ENCODE measurements around the gene PIGR. TPM values are rescaled to one million over a fixed set of nuclear protein-coding genes. Genes with fewer than 3 reads are reported as not detected.

The PIGR gene
- polyA plus RNA-seq, 1 donor (not counting 4 experiments of a cell fraction or from before 2014, with no cell fraction given), result 0.01 TPM

DNA sequence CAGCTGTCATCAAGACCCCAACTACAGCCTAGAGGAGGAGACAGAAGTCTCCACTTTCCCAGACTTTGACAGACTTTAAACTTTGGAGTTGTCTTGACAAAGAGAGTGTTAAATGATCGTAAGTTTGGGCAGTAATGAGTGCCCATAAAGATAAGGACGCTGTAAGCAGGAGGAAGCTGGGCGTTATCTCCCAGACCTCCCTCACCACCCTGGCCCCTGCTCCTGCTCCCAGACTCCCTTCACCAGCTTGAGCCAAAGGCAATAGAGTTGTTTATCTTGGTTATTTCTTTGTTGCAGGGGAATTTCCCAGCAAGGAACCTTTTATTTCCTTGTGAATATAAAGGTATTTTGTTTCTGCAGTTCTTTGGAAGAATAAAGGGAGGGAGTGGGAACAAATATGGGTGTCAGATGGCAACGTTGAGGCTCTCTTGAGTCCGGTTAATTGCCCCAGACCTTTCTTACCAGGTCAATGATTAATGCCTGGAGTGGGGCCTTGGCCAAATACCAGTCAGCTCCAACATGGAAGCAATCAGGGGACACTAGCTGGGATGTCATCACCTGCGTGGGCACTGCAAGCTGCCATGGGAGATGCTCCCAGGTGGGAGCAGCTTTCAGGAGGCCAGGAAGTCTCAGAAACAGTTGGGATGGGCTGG lies 4.4 kb downstream of the PIGR start:
- no peak overlapping the region for H3K4me2 ChIP-seq (ENCODE audit: control insufficient read depth, extremely low read depth, insufficient read depth, low read depth, low read length)
- H2AFZ ChIP-seq (ENCODE audit: control insufficient read depth, low read length), result no peak overlapping the region
- H3K27ac ChIP-seq (ENCODE audit: control insufficient read depth, insufficient read depth, low read length), result no peak overlapping the region
- H3K36me3 ChIP-seq (ENCODE audit: control insufficient read depth in 2 of 2, extremely low read depth in 1 of 2, insufficient read depth in 2 of 2, low read length in 2 of 2), result no peaks in the 10 kb centered on the region
- H3K9me1 ChIP-seq (ENCODE audit: control insufficient read depth, extremely low read depth, insufficient read depth, low read length), result no peaks in the 10 kb centered on the region
- H3K9me3 ChIP-seq (ENCODE audit: control insufficient read depth, low read depth, low read length), result no peaks in the 10 kb centered on the region
- no peaks in the 10 kb centered on the region for H3K79me2 ChIP-seq (ENCODE audit: control insufficient read depth, insufficient read depth, low read length)
- dilution Hi-C loops (cut with MboI; ENCODE audit: extremely low pct_ligation_motif_present, low sequenced_read_pairs), result no loop called here
- peaks cover 6% of the 10 kb centered on the region for H3K4me1 ChIP-seq (ENCODE audit: control insufficient read depth, extremely low read depth, insufficient read depth, low read length)
- DNase-seq (ENCODE audit: low read depth, low spot score) (no peak), FAIRE-seq (no peak)
- H4K20me1 ChIP-seq (ENCODE audit: control insufficient read depth, extremely low read depth, insufficient read depth, low read length), result no peaks in the 10 kb centered on the region
- H3K9ac ChIP-seq (ENCODE audit: control insufficient read depth, extremely low read depth, insufficient read depth, low read length), result no peak overlapping the region
- no peak for TF ChIP-seq EZH2 (IDR thresholded peaks at IDR 0.05; ENCODE audit: low read length)
- TF ChIP-seq, protein P1, sequence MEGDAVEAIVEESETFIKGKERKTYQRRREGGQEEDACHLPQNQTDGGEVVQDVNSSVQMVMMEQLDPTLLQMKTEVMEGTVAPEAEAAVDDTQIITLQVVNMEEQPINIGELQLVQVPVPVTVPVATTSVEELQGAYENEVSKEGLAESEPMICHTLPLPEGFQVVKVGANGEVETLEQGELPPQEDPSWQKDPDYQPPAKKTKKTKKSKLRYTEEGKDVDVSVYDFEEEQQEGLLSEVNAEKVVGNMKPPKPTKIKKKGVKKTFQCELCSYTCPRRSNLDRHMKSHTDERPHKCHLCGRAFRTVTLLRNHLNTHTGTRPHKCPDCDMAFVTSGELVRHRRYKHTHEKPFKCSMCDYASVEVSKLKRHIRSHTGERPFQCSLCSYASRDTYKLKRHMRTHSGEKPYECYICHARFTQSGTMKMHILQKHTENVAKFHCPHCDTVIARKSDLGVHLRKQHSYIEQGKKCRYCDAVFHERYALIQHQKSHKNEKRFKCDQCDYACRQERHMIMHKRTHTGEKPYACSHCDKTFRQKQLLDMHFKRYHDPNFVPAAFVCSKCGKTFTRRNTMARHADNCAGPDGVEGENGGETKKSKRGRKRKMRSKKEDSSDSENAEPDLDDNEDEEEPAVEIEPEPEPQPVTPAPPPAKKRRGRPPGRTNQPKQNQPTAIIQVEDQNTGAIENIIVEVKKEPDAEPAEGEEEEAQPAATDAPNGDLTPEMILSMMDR (optimal IDR thresholded peaks at IDR 0.05 in 1 of 3, IDR thresholded peaks at IDR 0.05 in 1 of 3, conservative IDR thresholded peaks at IDR 0.05 in 1 of 3; ENCODE audit: extremely low read depth in 1 of 3, insufficient read depth in 2 of 3, low read length in 3 of 3), result no peak
- no peak overlapping the region for H3K4me3 ChIP-seq (ENCODE audit: control insufficient read depth in 2 of 3, extremely low read depth in 1 of 3, insufficient read depth in 2 of 3, low read depth in 1 of 3, low read length in 3 of 3)
- peaks cover 10% of the 10 kb centered on the region for H3K27me3 ChIP-seq (ENCODE audit: control insufficient read depth, extremely low read depth, insufficient read depth, low read length)

DNA sequence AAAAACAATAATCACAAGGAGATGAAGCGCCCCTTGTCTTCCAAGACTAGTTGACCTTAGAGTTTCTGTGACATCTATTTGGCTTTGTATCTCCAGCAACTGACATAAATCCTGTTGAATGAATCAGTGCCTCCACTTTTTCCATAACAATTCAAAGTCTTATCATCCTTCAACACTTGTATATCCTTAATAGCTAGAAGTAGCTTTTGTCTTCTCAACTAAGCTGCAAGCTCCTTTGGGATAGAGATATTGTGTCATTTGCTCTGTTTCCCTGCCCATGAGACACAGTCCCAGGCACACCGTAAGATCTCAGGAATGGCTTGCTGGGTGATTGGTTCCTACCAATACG lies 5.7 kb downstream of the PIGR start:
- Histone ChIP-seq H3K27me3 (ENCODE audit: control insufficient read depth, extremely low read depth, insufficient read depth, low read length) (peaks cover 9% of the 10 kb centered on the region), H3K4me1 (ENCODE audit: control insufficient read depth, extremely low read depth, insufficient read depth, low read length) (peaks cover 6% of the 10 kb centered on the region), H3K36me3 (ENCODE audit: control insufficient read depth in 2 of 2, extremely low read depth in 1 of 2, insufficient read depth in 2 of 2, low read length in 2 of 2) (no peaks in the 10 kb centered on the region), H3K9ac (ENCODE audit: control insufficient read depth, extremely low read depth, insufficient read depth, low read length) (no peak overlapping the region), H4K20me1 (ENCODE audit: control insufficient read depth, extremely low read depth, insufficient read depth, low read length) (no peaks in the 10 kb centered on the region), H3K9me1 (ENCODE audit: control insufficient read depth, extremely low read depth, insufficient read depth, low read length) (no peaks in the 10 kb centered on the region), H3K4me3 (ENCODE audit: control insufficient read depth in 2 of 3, extremely low read depth in 1 of 3, insufficient read depth in 2 of 3, low read depth in 1 of 3, low read length in 3 of 3) (no peak overlapping the region), H3K9me3 (ENCODE audit: control insufficient read depth, low read depth, low read length) (no peaks in the 10 kb centered on the region), H3K27ac (ENCODE audit: control insufficient read depth, insufficient read depth, low read length) (no peak overlapping the region), H2AFZ (ENCODE audit: control insufficient read depth, low read length) (no peak overlapping the region), H3K79me2 (ENCODE audit: control insufficient read depth, insufficient read depth, low read length) (no peaks in the 10 kb centered on the region), H3K4me2 (ENCODE audit: control insufficient read depth, extremely low read depth, insufficient read depth, low read depth, low read length) (no peak overlapping the region)
- FAIRE-seq (no peak), DNase-seq (ENCODE audit: low read depth, low spot score) (no peak)
- dilution Hi-C loops (cut with MboI; ENCODE audit: extremely low pct_ligation_motif_present, low sequenced_read_pairs), result no loop called here
- TF ChIP-seq EZH2 (IDR thresholded peaks at IDR 0.05; ENCODE audit: low read length), result no peak
- TF ChIP-seq, protein P1 (optimal IDR thresholded peaks at IDR 0.05 in 1 of 3, IDR thresholded peaks at IDR 0.05 in 1 of 3, conservative IDR thresholded peaks at IDR 0.05 in 1 of 3; ENCODE audit: extremely low read depth in 1 of 3, insufficient read depth in 2 of 3, low read length in 3 of 3), result no peak

All from keratinocyte (primary cell).